H1 (cell line): Measurements from ENCODE around the gene RXRA. TPM values are rescaled to one million over a fixed set of nuclear protein-coding genes. Genes with fewer than 3 reads are reported as not detected.

Source experiments
- RNF2 ChIP-seq: fragments of 200-900, 300-1000 bp; sonication (generic); IDR thresholded peaks from 2 replicates; pipeline ENCODE4 v1.7.1; 2016; ENCODE audit warnings: borderline replicate concordance, low read depth, mild to moderate bottlenecking, antibody characterized with exemption, low read length; ENCODE audit not compliant: poor library complexity, severe bottlenecking; ENCODE audit errors: missing control alignments
- polyA plus RNA-seq, 7 experiments: library from polyadenylated mRNA; depleted of rRNA in 3 of 7; stranded (reverse) in 5 of 7; unstranded in 2 of 7; fragments of >200 nt in 5 of 7; fragments of 200-250 nt in 2 of 7; gene quantifications; 1 replicate in 5 of 7; 2 replicates in 1 of 7; 4 replicates in 1 of 7; pipeline versions ENCODE4 v1.2.1 to v1.2.3, GENCODE V29; 2011 to 2013; ENCODE audit warnings: missing spikeins in 2 of 7, mixed read lengths in 2 of 7
- total RNA-seq: library from RNA; stranded (reverse); fragmentation: NEBNext Ultra II Directional; extraction: Animal tissue kit (Norgen Biotek cat#: 25700); gene quantifications from 2 replicates; pipeline ENCODE4 v1.2.1, GENCODE V29; 2021
- TF ChIP-seq, protein P1 (sequence below), 3 experiments: IDR thresholded peaks; 1 replicate in 2 of 3; 2 replicates in 1 of 3; pipeline versions ENCODE4 v1.5.1 to v1.6.1; 2011; ENCODE audit warnings: low read length in 3 of 3, mild to moderate bottlenecking in 3 of 3, inconsistent platforms in 2 of 3, low read depth in 1 of 3, moderate library complexity in 1 of 3; ENCODE audit not compliant: insufficient read depth in 1 of 3; ENCODE audit errors: control extremely low read depth in 1 of 3

RXRA gene
- total and polyA plus RNA-seq, 2 of the 8 experiments (the other 6 are each of a cell fraction or from before 2014, with no cell fraction given): 9.8 to 29.4 TPM

- TF ChIP-seq RNF2: no peak
- TF ChIP-seq, protein P1, sequence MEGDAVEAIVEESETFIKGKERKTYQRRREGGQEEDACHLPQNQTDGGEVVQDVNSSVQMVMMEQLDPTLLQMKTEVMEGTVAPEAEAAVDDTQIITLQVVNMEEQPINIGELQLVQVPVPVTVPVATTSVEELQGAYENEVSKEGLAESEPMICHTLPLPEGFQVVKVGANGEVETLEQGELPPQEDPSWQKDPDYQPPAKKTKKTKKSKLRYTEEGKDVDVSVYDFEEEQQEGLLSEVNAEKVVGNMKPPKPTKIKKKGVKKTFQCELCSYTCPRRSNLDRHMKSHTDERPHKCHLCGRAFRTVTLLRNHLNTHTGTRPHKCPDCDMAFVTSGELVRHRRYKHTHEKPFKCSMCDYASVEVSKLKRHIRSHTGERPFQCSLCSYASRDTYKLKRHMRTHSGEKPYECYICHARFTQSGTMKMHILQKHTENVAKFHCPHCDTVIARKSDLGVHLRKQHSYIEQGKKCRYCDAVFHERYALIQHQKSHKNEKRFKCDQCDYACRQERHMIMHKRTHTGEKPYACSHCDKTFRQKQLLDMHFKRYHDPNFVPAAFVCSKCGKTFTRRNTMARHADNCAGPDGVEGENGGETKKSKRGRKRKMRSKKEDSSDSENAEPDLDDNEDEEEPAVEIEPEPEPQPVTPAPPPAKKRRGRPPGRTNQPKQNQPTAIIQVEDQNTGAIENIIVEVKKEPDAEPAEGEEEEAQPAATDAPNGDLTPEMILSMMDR (IDR thresholded peaks at IDR 0.05; ENCODE audit: control extremely low read depth in 1 of 3, insufficient read depth in 1 of 3, low read depth in 1 of 3, low read length in 3 of 3): no peak
Measured at GRCh38 chr9:134297576-134297975, 28.7 kb upstream of the RXRA start (continued).
